ENCODE measurements around the gene CDKN2B.

CDKN2B gene

GRCh38 chr9:21966140-21966851 is 42.8 kb downstream of the CDKN2B start:
- no peak overlapping the region for H3K27ac ChIP-seq (ENCODE audit: extremely low read depth, low read depth, low read length)
- CTCF ChIA-PET = no interaction called here
- TF ChIP-seq MEIS1 (CRISPR knock-in tag; IDR thresholded peaks at IDR 0.05; ENCODE audit: borderline replicate concordance) (no peak), ZNF155 (tag by site-specific recombination; IDR thresholded peaks at IDR 0.05) (no peak), ZNF174 (tag by site-specific recombination; IDR thresholded peaks at IDR 0.05) (no peak), ZNF670 (tag by site-specific recombination; IDR thresholded peaks at IDR 0.05; ENCODE audit: low read depth) (no peak), ZBTB20 (tag by site-specific recombination; IDR thresholded peaks at IDR 0.05) (no peak), ZSCAN5A (tag by site-specific recombination; IDR thresholded peaks at IDR 0.05) (no peak), ZNF202 (tag by site-specific recombination; IDR thresholded peaks at IDR 0.05; ENCODE audit: borderline replicate concordance) (no peak), ZNF138 (tag by site-specific recombination; IDR thresholded peaks at IDR 0.05; ENCODE audit: borderline replicate concordance) (no peak), ZNF18 (tag by site-specific recombination; IDR thresholded peaks at IDR 0.05) (no peak), ZNF16 (tag by site-specific recombination; IDR thresholded peaks at IDR 0.05; ENCODE audit: low read depth) (no peak), PRDM10 (tag by site-specific recombination; IDR thresholded peaks at IDR 0.05) (no peak), ZBTB48 (tag by site-specific recombination; IDR thresholded peaks at IDR 0.05) (no peak), ZNF121 (tag by site-specific recombination; IDR thresholded peaks at IDR 0.05) (no peak), ZNF777 (tag by site-specific recombination; IDR thresholded peaks at IDR 0.05; ENCODE audit: borderline replicate concordance) (no peak), ZNF513 (tag by site-specific recombination; IDR thresholded peaks at IDR 0.05) (no peak), KLF17 (tag by site-specific recombination; IDR thresholded peaks at IDR 0.05) (no peak), ZSCAN18 (tag by site-specific recombination; IDR thresholded peaks at IDR 0.05) (no peak), ZNF354C (tag by site-specific recombination; IDR thresholded peaks at IDR 0.05; ENCODE audit: borderline replicate concordance, low read depth) (no peak), ZNF654 (tag by site-specific recombination; IDR thresholded peaks at IDR 0.05; ENCODE audit: low read depth) (no peak)
- no peaks in the 10 kb centered on the region; the same call in 1 of the 2 replicates for H3K9me3 ChIP-seq (ENCODE audit: control insufficient read depth, insufficient read depth, low read depth, low read length)
- no peak overlapping the region for H3K4me3 ChIP-seq (ENCODE audit: low read depth, low read length)
- H3K4me1 ChIP-seq (ENCODE audit: control insufficient read depth, insufficient read depth, low read length) = no peaks in the 10 kb centered on the region
- H3K36me3 ChIP-seq (ENCODE audit: control insufficient read depth in 2 of 2, insufficient read depth in 1 of 2, low read length in 2 of 2) = peaks cover 19 to 58% of the 10 kb centered on the region in 2 experiments
- POLR2A ChIA-PET = no interaction called here
